ENCODE data around the gene KLF15. TPM values are rescaled to one million over a fixed set of nuclear protein-coding genes. Genes with fewer than 3 reads are reported as not detected.

KLF15 gene
- polyA plus RNA-seq, 2 of the 4 experiments (the other 2 are of a cell fraction), result not detected

GRCh38 chr3:126314790-126315658, 42.2 kb downstream of the KLF15 start:
- ATAC-seq (no peak), FAIRE-seq (no peak), DNase-seq (ENCODE audit: low read depth in 1 of 2, low spot score in 1 of 2) (no peak)
- H3K4me3 ChIP-seq, result no peak overlapping the region
- H3K9me3 ChIP-seq, result no peaks in the 10 kb centered on the region
- no peak overlapping the region for H3K27ac ChIP-seq
- TF ChIP-seq ZNF302 (CRISPR knock-in tag; IDR thresholded peaks at IDR 0.05), result no peak
- TF ChIP-seq JUNB (IDR thresholded peaks at IDR 0.05), result no peak
- no peak for TF ChIP-seq MAFK (IDR thresholded peaks at IDR 0.05; ENCODE audit: partially characterized antibody)
- TF ChIP-seq, protein P1, sequence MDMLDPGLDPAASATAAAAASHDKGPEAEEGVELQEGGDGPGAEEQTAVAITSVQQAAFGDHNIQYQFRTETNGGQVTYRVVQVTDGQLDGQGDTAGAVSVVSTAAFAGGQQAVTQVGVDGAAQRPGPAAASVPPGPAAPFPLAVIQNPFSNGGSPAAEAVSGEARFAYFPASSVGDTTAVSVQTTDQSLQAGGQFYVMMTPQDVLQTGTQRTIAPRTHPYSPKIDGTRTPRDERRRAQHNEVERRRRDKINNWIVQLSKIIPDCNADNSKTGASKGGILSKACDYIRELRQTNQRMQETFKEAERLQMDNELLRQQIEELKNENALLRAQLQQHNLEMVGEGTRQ (IDR thresholded peaks at IDR 0.05), result no peak
- TF ChIP-seq ZFP36 (IDR thresholded peaks at IDR 0.05; ENCODE audit: borderline replicate concordance, partially characterized antibody), result no peak
- TF ChIP-seq RAD21 (conservative IDR thresholded peaks at IDR 0.05 in 1 of 2, IDR thresholded peaks at IDR 0.05 in 1 of 2), result no peak
- TF ChIP-seq ELK1 (IDR thresholded peaks at IDR 0.05; ENCODE audit: low read depth, low read length), result no peak
- TF ChIP-seq RFX5 (IDR thresholded peaks at IDR 0.05), result no peak
- TF ChIP-seq TFCP2L1 (CRISPR knock-in tag; IDR thresholded peaks at IDR 0.05), result no peak
- TF ChIP-seq GATA3 (IDR thresholded peaks at IDR 0.05; ENCODE audit: borderline replicate concordance), result no peak
- no peak for TF ChIP-seq MAZ (IDR thresholded peaks at IDR 0.05; ENCODE audit: borderline replicate concordance, low read depth, low read length)
- TF ChIP-seq HDAC2 (IDR thresholded peaks at IDR 0.05), result no peak
- TF ChIP-seq CEBPB (IDR thresholded peaks at IDR 0.05), result no peak
- TF ChIP-seq SMC3 (IDR thresholded peaks at IDR 0.05), result no peak
- no peak for TF ChIP-seq KDM5A (IDR thresholded peaks at IDR 0.05)
- no peak overlapping the region for H3K4me2 ChIP-seq
- POLR2A ChIA-PET, result no interaction called here
- CTCF ChIA-PET, result no interaction called here
- WGBS (ENCODE audit: missing lambda C conversion rate), result 73% methylated on average over 11 of the region's 11 CpGs
- no peaks in the 10 kb centered on the region for H3K4me1 ChIP-seq

- ATAC-seq (no peak), FAIRE-seq (no peak), DNase-seq (ENCODE audit: low read depth in 1 of 2, low spot score in 1 of 2) (no peak)
- Histone ChIP-seq H3K4me3 (no peak overlapping the region), H3K27ac (no peak overlapping the region), H3K4me2 (no peak overlapping the region), H3K9me3 (no peaks in the 10 kb centered on the region), H3K4me1 (no peaks in the 10 kb centered on the region)
- WGBS (ENCODE audit: missing lambda C conversion rate), result 13% methylated on average over 3 of the region's 4 CpGs
- ChIA-PET POLR2A (no interaction called here), CTCF (no interaction called here)
- TF ChIP-seq RCOR1 (IDR thresholded peaks at IDR 0.05; ENCODE audit: low read depth, low read length) (no peak), EHF (CRISPR knock-in tag; IDR thresholded peaks at IDR 0.05) (no peak), HMGXB4 (CRISPR knock-in tag; IDR thresholded peaks at IDR 0.05; ENCODE audit: borderline replicate concordance) (no peak), ATOH8 (CRISPR knock-in tag; IDR thresholded peaks at IDR 0.05; ENCODE audit: low read depth) (no peak), EP300 (IDR thresholded peaks at IDR 0.05) (no peak), ZSCAN20 (CRISPR knock-in tag; IDR thresholded peaks at IDR 0.05) (no peak), CHD2 (IDR thresholded peaks at IDR 0.05; ENCODE audit: low read length, partially characterized antibody) (no peak), HOXB5 (CRISPR knock-in tag; IDR thresholded peaks at IDR 0.05) (no peak), CHD4 (IDR thresholded peaks at IDR 0.05; ENCODE audit: borderline replicate concordance) (no peak), ESRRA (IDR thresholded peaks at IDR 0.05; ENCODE audit: borderline replicate concordance, low read length) (no peak), SMC3 (IDR thresholded peaks at IDR 0.05) (no peak), GATA3 (IDR thresholded peaks at IDR 0.05; ENCODE audit: borderline replicate concordance) (no peak), ZFP36 (IDR thresholded peaks at IDR 0.05; ENCODE audit: borderline replicate concordance, partially characterized antibody) (no peak), CBX8 (IDR thresholded peaks at IDR 0.05) (no peak), EHMT2 (IDR thresholded peaks at IDR 0.05; ENCODE audit: low read depth) (no peak), HEYL (CRISPR knock-in tag; IDR thresholded peaks at IDR 0.05) (no peak), NR3C1 (IDR thresholded peaks at IDR 0.05) (no peak), BHLHE40 (IDR thresholded peaks at IDR 0.05; ENCODE audit: low read depth, low read length) (no peak)
- TF ChIP-seq, protein P2, sequence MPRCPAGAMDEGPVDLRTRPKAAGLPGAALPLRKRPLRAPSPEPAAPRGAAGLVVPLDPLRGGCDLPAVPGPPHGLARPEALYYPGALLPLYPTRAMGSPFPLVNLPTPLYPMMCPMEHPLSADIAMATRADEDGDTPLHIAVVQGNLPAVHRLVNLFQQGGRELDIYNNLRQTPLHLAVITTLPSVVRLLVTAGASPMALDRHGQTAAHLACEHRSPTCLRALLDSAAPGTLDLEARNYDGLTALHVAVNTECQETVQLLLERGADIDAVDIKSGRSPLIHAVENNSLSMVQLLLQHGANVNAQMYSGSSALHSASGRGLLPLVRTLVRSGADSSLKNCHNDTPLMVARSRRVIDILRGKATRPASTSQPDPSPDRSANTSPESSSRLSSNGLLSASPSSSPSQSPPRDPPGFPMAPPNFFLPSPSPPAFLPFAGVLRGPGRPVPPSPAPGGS (IDR thresholded peaks at IDR 0.05), result no peak
- TF ChIP-seq, protein P3, sequence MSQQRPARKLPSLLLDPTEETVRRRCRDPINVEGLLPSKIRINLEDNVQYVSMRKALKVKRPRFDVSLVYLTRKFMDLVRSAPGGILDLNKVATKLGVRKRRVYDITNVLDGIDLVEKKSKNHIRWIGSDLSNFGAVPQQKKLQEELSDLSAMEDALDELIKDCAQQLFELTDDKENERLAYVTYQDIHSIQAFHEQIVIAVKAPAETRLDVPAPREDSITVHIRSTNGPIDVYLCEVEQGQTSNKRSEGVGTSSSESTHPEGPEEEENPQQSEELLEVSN (IDR thresholded peaks at IDR 0.05; ENCODE audit: borderline replicate concordance, low read depth), result no peak
These were observed 42.9 kb downstream of the KLF15 start for GRCh38 chr3:126314305-126314789.
